ENCODE data around the gene HELB. TPM values are rescaled to one million over a fixed set of nuclear protein-coding genes. Genes with fewer than 3 reads are reported as not detected.

The HELB gene
- total and polyA plus RNA-seq, 2 of the 8 experiments (the other 6 are each of a cell fraction or from before 2014, with no cell fraction given), result 1.8 to 7.6 TPM

GRCh38 chr12:66380769-66381535, 78.7 kb downstream of the HELB start:
- H3K4me1 ChIP-seq (replicated peaks in 1 of 4; ENCODE audit: control insufficient read depth in 3 of 4, insufficient read depth in 4 of 4, low read length in 3 of 4), result no peaks in the 10 kb centered on the region
- H2AK5ac ChIP-seq (ENCODE audit: low read depth, low read length), result no peak overlapping the region
- H2BK120ac ChIP-seq (replicated peaks; ENCODE audit: low read depth, low read length), result no peak overlapping the region
- H3K27ac ChIP-seq (ENCODE audit: low read depth, low read length), result no peak overlapping the region
- H3K23ac ChIP-seq (ENCODE audit: insufficient read length), result no peak overlapping the region
- H2AFZ ChIP-seq (ENCODE audit: low read length), result no peak overlapping the region
- no peak overlapping the region for H4K5ac ChIP-seq (ENCODE audit: insufficient read length, low read depth, low read length)
- H3K23me2 ChIP-seq (ENCODE audit: low read depth, low read length), result no peaks in the 10 kb centered on the region
- H3K36me3 ChIP-seq (ENCODE audit: control insufficient read depth in 2 of 4, insufficient read depth in 4 of 4, low read length in 3 of 4), result no peaks in the 10 kb centered on the region
- H3K4ac ChIP-seq (replicated peaks; ENCODE audit: insufficient read length, low read depth, low read length), result no peak overlapping the region
- H3K79me1 ChIP-seq (ENCODE audit: low read depth, low read length), result no peaks in the 10 kb centered on the region
- H2BK15ac ChIP-seq (ENCODE audit: low read length), result no peak overlapping the region
- H3K18ac ChIP-seq (ENCODE audit: extremely low read depth, low read length), result no peak overlapping the region
- WGBS, 2 experiments (ENCODE audit: extremely low coverage in 1 of 2, insufficient coverage in 1 of 2, insufficient read length in 1 of 2, insufficient replicate concordance in 2 of 2, low coverage in 1 of 2, low lambda C conversion rate in 2 of 2, missing lambda C conversion rate in 1 of 2), result 94% methylated on average over 5 of the region's 5 CpGs; no CpG with 5 or more reads in 1 of the 2 experiments
- H3K9me3 ChIP-seq (ENCODE audit: insufficient read depth in 2 of 2, low read depth in 1 of 2, low read length in 1 of 2), result no peaks in the 10 kb centered on the region
- H2BK12ac ChIP-seq (ENCODE audit: low read depth, low read length), result no peak overlapping the region
- DNase-seq (ENCODE audit: low read depth in 1 of 2, low spot score in 2 of 2), result no peak
- H2BK5ac ChIP-seq (ENCODE audit: low read depth, low read length), result no peak overlapping the region
- TF ChIP-seq CEBPB (IDR thresholded peaks at IDR 0.05; ENCODE audit: low read depth, low read length) (peak; percentile 66; the same call in 1 of the 2 replicates), RAD21 (IDR thresholded peaks at IDR 0.05 in 1 of 2, conservative IDR thresholded peaks at IDR 0.05 in 1 of 2; ENCODE audit: low read depth in 2 of 2, low read length in 2 of 2) (no peak), USF2 (IDR thresholded peaks at IDR 0.05; ENCODE audit: low read length) (no peak)
- no peak overlapping the region for H3K9ac ChIP-seq (replicated peaks in 1 of 4; ENCODE audit: extremely low read depth in 1 of 4, low read depth in 3 of 4, low read length in 3 of 4)
- H3K79me2 ChIP-seq (ENCODE audit: control insufficient read depth in 1 of 2, insufficient read depth in 2 of 2, low read length in 2 of 2), result no peaks in the 10 kb centered on the region
- H3K4me3 ChIP-seq (ENCODE audit: extremely low read depth in 1 of 4, insufficient read depth in 2 of 4, low read depth in 3 of 4, low read length in 4 of 4), result no peak overlapping the region
- FAIRE-seq, result no peak
- H3K14ac ChIP-seq (ENCODE audit: insufficient read length), result no peak overlapping the region
- H4K20me1 ChIP-seq (replicated peaks in 1 of 2; ENCODE audit: control insufficient read depth in 1 of 2, insufficient read depth in 2 of 2, low read length in 2 of 2), result no peaks in the 10 kb centered on the region
- POLR2A ChIA-PET (ENCODE audit: partially characterized antibody), result no interaction called here
- H4K91ac ChIP-seq (replicated peaks; ENCODE audit: insufficient read length, low read length), result no peak overlapping the region
- CTCF ChIA-PET (ENCODE audit: partially characterized antibody), result interaction anchor here (1.0 to 1.1 kb wide), 2 partner anchors 12 to 27 kb away, joined by 3 read pairs; no protein-coding TSS in a partner anchor
- H3K4me2 ChIP-seq (ENCODE audit: insufficient read depth in 1 of 2, low read depth in 2 of 2, low read length in 2 of 2), result no peak overlapping the region
- H2BK20ac ChIP-seq (ENCODE audit: low read length), result no peak overlapping the region
- no peak overlapping the region for H3K56ac ChIP-seq (replicated peaks; ENCODE audit: insufficient read length, low read depth, low read length)
- no peak overlapping the region for H4K8ac ChIP-seq (ENCODE audit: extremely low read depth, insufficient read depth, low read length)
- H3K27me3 ChIP-seq (replicated peaks in 1 of 4; ENCODE audit: control insufficient read depth in 3 of 4, extremely low read depth in 1 of 4, insufficient read depth in 3 of 4, low read length in 3 of 4), result no peaks in the 10 kb centered on the region
